ENCODE data around the gene ADPRHL1.
A peak's percentile ranks its signal among the peaks of the same experiment; 100 is the strongest.

The ADPRHL1 gene

DNA sequence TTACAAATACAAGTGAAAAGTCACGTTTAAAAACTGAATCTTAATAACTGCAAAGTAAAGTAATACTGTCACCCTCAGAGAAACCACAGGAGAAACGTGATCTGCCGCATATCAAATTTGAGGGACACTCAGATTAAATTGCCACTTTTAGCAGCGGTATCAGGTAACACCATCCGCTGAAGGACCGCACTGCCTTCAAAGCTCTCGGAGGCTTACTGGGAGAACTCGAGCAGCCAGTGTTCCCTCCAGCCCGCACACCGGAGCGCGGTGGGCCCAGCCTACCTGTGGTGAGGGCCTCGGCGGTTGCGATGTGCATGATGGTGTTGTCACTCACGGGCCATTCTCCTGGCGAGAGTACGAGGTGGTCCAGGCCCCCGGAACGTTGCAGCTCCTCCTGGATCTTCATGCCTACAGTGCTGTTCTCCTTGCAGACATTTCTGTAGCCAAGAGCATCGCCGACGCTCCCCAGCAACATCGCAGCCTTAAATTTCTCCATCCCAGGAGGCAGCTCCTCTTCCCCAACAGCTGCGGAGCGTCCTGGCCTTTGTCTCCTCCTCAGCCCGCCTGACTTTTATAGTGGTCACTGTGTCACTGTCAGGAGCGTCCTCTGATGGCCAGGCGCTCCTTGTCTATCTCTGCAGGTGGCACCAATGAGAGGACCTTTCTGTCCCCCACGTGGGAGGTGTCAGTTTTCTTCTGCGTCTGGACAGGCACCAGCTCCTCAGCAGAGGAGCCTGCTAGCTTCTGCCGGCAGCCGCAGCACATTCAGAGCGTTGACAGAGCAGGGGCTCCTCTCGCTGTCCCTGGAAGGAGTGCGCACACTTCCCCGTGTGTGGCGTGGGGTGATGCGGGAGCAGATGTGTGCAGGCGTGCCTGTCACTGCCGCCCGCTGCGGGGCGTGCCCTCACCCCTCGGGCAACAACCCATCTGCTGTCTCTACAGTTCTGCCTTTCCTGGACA is at the start of gene ADPRHL1:
Gene ADPRHL1 (minus strand): TSS at position 547 of the 960 bp plus-strand sequence. CDS start 51 bp downstream, at position 496.
- DNase-seq (ENCODE audit: low read depth): no peak

DNA sequence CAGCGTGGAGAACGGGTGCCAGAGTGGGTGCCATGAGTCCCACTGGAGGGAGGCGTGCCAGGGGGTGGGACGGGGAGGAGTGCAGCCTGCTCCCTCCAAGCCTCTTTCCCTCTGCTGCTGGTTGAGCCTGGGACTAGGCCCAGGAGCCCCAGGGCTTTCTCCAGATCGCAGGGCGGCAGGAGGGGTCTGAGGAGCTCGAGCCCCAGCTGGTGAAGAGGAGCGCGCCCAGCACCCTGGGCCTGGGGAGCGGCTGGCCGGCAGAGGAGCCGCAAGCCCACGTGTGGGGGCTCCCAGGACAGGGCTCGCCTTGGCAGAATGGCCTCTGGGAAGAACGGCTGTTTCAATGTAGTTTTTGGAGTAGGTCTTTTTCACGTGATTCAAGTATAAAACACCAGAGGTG is 49.4 kb upstream of the ADPRHL1 start:
- no peak for DNase-seq (ENCODE audit: low read depth)

DNA sequence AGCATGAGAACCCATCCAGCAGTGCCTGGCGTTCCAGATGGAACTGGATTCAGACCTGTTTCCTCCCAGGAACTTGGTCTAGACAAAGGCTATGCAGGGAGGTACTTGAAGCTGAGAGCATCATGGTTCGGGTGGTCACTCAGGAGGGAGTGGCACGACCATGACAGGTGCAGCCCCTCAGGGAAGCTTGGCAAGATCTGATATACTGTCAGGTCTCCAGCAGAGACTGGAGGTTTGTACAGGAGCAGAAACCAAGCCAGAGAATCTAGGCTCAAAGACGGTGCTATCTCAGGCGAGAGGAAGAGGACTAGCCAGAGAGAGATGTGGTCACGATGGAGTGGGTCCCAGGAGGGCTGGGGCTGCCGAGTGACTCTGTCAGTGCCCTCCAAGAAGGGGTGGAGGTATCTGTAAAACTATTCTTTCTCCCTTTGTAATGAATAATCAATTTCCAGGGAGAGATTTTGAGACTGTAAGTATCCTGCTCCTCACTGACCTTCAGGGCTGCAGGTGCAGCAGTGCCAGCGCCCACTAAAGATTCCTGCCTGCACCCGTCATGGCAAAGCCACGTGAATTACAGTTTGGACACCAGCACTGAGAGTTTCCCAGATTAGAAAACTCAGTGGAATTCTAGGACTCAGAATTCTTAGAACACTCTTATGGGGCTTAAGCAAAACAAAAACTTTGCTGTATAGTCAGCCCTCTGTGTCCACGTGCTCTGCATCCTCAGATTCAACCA is 47.4 kb upstream of the ADPRHL1 start:
- no peak for DNase-seq (ENCODE audit: low read depth)

DNA sequence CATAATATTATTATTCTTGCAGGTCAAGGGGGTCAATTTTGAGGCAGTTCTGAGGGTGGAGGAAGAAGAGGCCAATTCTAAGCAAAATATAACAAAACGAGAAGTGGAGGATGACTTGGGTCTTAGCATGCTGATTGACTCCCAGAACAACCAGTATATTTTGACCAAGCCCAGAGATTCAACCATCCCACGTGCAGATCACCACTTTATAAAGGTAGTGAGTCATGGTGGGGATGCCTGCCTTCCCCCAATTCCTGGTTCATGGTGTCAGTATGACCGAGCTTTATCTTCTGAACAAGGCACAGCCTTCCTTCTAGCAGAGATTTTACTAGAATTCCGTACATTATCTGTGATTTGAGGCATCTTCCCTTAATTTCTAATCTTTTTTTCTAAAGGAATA is 46.6 kb upstream of the ADPRHL1 start:
- no peak for DNase-seq (ENCODE audit: low read depth)

DNA sequence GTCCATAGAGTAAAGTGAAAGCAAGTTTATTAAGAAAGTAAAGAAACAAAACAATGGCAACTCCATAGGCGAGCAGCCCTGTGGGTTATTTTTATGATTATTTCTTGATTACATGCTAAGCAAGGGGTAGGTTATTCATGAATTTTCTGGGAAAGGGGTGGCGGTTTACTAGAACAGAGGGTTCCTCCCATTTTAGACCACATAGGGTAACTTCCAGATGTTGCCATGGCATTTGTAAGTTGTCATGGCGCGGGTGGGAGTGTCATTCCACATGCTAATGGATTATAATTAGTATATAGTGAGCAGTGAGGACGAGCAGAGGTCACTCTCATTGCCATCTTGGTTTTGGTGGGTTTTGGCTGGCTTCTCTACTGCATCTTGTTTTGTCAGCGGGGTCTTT is 45.6 kb upstream of the ADPRHL1 start:
- DNase-seq (ENCODE audit: low read depth): no peak

DNA sequence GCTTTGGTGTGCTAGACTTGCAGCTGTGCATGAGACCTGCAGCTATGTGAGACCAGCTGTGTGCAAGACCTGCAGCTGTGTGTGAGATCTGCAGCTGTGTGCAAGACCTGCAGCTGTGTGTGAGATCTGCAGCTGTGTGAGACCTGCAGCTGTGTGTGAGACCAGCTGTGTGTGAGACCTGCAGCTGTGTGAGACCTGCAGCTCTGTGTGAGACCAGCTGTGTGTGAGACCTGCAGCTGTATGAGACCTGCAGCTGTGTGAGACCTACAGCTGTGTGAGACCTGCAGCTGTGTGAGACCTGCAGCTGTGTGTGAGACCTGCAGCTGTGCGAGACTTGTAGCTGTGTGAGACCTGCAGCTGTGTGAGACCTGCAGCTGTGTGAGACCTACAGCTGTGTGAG is 43.9 kb upstream of the ADPRHL1 start:
- no peak for DNase-seq (ENCODE audit: low read depth)

DNA sequence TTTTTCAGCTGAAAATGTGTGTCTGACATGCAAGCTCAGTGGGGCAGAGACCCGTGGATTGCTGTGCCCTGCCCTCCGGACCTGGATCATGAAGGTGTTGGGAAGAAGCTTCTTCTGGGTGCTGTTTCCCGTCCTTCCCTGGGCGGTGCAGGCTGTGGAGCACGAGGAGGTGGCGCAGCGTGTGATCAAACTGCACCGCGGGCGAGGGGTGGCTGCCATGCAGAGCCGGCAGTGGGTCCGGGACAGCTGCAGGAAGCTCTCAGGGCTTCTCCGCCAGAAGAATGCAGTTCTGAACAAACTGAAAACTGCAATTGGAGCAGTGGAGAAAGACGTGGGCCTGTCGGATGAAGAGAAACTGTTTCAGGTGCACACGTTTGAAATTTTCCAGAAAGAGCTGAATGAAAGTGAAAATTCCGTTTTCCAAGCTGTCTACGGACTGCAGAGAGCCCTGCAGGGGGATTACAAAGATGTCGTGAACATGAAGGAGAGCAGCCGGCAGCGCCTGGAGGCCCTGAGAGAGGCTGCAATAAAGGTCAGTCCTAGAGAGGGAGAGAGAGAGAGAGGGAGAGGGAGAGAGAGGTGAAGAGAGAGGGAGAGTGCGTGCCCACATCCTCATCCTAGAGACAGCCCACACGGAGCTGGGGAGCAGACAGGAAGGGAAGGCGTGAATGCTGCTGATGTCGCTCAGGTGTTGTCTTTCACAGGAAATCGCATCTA is 42.4 kb upstream of the ADPRHL1 start:
- DNase-seq (ENCODE audit: low read depth): no peak

DNA sequence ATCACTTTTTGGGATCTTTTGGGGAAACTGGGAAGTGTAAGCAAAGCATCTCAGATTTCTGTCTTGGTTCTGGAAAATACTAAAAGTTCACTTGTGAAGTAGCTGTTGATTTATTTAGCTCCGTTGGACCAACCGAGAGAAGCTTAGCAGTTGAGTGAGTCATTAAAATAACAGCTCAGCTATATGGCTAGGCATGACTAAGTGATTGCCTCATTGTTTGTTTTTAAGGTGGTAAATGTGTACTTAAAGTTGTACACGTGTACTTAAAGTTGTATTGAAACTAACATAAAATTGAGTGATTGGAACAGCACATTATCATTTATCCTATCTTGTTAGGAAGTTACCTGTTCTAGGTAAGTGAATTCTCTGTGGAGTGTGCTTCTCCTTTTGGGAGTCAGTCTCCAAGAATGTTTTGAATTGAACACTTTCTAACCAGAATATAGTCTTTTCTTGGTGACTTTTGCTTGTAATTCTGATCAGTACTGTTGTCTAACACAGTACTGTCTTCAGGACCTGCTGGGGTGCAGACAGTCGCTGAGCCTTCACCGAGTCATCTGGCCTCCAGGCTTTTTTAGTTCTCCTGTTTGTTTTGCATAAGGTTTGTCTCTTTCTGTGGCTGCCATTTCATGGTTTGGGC is 40.1 kb upstream of the ADPRHL1 start:
- DNase-seq (ENCODE audit: low read depth): no peak

DNA sequence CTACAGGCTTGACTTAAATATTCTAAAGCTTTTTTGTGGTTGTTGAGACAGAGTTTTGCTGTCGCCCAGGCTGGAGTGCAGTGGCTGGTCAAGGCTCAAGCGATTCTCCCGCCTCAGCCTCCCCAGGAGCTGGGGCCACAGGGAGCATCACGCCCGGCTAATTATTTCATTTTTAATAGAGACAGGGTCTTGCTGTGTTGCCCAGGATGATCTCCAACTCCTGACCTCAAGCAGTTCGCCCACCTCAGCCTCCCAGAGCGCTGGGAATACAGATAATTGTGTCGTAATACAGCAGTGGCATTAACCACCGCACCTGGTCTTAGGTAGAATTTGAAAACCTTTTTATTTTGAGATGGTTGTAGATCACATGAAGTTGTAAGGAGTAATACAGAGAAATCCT is 38.7 kb upstream of the ADPRHL1 start:
- DNase-seq (ENCODE audit: low read depth): no peak

DNA sequence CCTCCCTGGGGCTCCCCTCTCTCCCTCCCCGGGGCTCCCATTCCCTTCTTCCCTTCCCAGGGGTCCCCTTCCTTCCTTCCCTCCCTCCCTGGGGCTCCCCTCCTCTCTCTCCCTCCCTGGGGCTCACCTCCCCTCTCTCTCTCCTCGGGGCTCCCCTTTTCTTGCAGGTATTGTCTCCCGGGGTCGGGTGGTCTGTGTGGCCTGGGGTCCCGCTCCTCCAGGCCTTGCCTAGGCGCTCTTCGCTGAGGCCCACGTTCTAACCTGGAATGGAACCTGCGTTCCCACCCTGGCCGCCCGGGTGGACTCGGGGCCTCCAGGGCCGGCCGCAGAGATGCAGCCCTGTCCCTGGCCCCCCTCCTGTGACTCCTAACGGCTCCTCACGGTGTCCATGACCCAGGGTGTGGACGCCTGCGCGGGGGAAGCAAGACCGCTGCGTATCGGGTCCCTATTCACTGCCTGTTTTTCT is 38.2 kb upstream of the ADPRHL1 start:
- DNase-seq (ENCODE audit: low read depth): no peak

DNA sequence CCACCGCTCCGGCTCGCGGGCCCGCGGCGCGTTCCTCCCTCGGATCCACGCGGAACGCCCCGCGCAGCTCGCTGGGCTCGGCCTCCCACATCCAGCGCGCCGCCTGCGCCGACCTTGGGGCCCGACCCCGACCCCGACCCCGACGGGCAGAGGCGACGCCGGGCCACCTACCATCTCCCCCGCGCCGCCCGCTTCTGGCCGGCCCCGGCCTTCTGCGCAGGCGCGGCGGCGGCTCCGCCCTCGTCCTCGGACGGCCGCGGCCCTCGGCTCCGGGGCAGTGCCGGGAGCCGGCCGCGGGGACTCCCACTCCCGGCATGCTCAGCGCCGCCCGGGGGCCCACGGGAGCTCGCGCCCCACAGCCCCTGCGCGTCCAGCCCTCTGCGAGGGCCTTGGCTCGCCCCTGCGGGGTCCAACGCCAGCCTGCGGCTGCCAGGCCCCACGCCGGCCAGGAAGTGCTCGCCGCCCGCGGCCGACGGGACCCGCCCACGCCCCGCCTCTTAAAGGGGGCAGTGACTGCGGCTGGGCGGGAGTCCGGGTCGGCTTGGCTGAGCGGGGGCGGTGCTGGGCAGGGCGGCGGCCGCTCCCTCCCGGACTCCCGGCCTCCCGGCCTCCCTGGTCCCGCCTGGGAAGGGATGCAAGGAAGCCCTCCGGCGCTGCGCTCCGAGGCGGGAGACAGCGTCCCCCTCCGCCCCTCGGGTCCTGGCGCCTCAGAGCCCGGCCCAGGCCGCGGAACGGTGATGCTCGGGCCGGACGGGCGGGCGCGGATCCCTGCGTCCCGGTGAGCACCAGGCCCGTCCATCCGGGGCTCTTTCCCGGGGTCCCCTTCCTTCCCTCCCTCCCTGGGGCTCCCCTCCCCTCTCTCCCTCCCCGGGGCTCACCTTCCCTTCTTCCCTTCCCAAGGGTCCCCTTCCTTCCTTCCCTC is 37.5 kb upstream of the ADPRHL1 start, which contains the start of gene DCUN1D2:
Gene DCUN1D2 (minus strand): TSS at position 216 of the 922 bp plus-strand sequence. CDS start 42 bp downstream, at position 174.
- peak; percentile 41 for DNase-seq (ENCODE audit: low read depth)

DNA sequence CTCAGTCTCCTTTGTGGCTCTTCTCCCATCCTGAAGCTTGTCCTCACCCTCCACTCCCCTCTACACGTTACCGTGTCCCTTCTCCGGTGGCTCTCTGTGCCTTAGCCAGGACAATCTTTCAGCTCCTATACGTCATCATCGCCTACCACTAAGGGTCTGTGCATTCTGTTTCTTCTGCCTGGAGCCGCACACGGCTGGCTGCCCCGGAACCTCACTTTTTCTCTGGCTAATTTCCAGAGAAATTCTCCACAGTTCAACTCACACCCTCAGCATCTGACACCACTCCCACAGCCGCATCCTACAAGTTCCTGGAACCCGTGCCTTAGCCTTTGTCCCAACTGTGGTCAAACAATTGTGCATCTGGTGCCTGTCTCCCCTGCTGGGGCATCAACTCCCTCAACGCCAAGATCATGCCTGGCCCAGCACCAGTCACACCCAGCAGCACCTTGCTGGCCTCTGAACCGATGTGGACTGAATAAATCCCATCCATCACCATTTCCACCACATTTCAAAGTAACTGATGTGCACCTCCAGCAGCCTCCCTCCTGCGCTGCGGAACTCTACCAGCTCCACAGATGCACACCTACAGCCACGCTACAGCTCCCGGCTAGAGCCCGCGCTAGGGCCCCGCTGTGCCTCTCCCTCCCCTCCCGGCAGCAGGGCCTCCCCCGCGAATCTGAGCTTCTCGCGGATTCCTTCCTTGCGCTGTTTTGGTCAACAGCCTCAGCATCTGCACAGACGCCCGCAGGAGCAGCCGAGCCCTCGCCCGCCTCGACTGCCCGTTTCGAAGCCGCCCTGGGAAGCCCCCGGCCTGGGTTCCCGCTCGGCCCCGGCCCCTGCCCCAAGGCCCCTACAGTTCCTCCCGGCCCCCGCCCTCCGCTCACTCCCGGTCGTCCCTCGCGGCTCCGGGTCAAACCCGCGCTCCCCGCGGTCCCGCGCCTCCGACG is 36.5 kb upstream of the ADPRHL1 start:
- peak; percentile 19 for DNase-seq (ENCODE audit: low read depth)

DNA sequence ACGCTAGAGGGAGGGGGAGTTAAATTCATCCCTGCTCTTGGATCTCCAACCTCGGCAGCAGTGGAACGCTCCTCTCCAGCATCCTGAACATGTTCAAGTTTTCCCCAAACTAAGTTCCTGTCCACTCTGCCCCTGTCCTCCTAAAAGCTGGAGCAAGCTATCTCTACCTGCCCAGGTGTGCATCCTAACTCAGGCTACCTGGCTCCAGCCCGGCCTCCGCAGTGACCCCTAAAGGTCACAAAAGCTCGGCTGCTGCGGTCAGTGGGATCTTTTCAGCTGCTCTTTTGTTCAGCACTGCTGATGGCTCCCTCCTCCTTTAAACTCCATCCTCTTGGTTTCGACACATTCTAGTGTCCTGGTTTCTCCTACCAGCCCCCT is 35.9 kb upstream of the ADPRHL1 start:
- no peak for DNase-seq (ENCODE audit: low read depth)

DNA sequence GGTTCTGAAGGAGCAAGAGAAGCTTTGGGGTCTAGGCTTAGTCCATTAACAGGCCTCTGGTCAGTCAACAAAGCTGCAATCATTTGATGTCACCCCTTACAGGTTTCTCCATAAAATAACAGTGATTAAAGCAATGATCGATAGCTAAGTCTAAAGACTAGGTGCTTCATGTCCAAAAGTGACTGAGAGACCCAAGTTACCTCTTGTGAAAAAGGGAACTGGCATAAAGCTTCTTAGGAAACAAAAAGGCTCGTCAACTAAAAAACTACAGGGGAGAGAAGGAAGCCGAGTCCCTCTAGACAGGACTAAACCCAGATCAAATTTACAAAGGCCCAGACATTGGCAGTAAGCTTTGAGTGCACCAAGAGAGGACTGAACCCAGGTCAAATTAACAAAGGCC is 35.0 kb upstream of the ADPRHL1 start:
- DNase-seq (ENCODE audit: low read depth): no peak

DNA sequence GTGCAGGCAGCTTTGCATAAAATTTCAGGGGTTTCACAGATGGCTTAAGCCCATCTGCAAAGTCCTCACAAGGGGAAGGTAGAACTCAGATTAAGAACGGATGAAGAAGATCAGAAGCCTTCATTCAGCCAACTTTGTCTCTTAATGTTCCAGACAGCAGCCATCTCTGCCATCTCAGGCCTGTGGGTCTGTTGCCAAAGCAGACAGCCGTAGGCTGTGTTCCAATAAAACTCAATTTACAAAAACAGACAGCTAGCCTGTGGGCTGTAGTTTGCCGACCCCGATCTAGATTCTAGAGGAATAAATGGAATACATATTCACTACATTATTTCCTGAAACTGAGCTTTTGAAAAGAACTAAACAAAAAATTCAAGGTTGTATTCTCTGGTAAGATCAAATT is 33.4 kb upstream of the ADPRHL1 start:
- no peak for DNase-seq (ENCODE audit: low read depth)

DNA sequence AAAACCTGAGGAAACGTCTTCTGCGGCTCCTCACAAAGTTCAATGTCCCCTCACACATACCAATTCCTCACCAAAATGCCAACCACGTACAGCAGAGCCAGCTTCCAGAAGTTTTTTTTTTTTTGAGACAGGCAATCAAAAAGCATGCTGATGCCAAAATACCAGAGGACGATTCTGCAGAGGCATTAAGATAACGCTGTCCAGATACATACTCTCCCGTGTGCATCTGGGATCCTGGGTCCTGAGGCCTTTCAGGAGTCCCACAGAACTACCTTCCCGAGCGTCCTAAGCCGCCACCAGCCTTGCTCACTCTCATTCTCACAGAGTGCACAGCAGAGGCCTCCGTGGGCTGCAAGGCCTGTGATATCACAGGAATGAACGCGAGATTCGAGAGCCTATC is 32.3 kb upstream of the ADPRHL1 start:
- no peak for DNase-seq (ENCODE audit: low read depth)

DNA sequence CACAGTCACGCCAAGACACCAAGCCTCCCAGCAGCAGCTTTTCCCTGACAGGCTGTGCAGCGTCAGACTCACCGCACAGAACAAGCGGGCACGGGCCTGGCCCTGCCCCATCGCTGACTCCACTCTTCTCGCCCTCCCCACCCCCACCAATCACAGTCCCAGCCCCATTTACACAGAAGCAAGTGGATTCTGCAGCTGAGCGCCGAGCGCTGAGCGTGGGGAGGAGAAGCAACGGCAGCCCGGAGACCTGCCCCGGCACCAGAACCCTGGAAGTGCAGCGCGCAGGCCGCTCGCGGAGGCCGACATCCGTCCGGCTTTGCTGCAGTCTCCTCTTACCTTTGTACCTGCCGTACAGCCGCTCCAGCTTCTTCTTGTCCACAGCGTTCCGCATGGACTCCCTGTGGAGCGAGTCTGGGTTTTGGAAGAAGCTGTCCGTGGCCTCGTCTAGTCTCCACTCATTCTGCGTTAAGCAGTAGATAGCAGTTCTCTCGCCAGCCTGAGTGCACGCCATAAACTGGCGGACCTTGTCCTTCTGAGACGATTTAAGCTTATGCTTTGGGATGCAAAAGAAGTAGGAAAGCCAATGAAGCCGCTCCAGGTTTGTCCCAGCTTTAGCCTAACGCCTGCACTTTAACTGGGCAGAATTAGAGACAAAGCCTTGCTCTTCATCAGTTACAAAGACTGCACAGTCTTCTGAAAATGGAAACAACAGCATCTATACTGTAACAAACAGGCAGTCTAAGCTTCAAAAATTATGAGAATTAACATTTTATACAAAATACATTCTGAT is 30.4 kb upstream of the ADPRHL1 start:
- DNase-seq (ENCODE audit: low read depth): no peak

DNA sequence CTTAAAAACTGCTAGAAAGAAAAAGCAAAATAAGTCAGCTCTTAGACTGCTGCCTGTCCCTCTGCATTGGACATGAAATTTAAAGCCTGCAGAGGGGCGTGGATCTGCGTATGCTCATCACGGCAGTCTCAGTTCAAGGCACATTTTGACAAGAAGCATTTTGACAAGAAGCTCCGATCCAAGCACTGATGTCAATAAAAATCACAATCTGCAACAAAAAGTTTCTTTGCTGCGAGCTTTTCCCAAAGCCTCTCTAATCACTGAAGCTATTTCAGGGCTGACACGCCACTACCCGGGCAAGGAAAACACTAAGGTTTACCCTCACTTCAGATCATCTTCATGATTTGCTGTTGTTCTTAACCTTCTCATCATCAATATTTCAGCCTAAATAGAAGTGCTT is 29.8 kb upstream of the ADPRHL1 start:
- no peak for DNase-seq (ENCODE audit: low read depth)

DNA sequence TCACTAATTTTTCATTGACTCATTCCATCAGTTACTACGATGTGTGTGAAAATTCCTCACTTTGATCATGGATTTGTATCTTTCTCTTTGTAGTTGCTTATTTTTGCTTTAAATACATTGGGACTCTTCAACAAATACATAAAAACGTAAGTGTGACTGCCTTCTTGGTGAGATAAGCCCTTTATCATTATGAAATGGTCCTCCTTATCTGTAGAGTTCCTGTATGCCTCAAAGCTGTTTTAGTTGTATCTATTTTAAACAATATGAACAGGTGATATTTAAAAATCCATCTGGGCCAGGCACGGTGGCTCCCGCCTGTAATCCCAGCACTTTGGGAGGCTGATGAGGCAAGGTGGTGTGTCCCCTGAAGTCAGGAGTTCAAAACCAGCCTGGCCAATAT is 25.9 kb upstream of the ADPRHL1 start:
- DNase-seq (ENCODE audit: low read depth): no peak
